Skeletal muscle satellite cell (primary cell): ENCODE measurements around the gene KLHL29.

ENCODE experiments used
- H3K27me3 ChIP-seq: 2 replicates; pipeline ENCODE4 v1.7.0; 2013; ENCODE audit warnings: low read length; ENCODE audit not compliant: control insufficient read depth, insufficient read depth
- H3K36me3 ChIP-seq: 2 replicates; pipeline ENCODE4 v1.7.0; 2013; ENCODE audit warnings: mild to moderate bottlenecking, control low read depth, low read length; ENCODE audit not compliant: insufficient read depth
- H3K4me1 ChIP-seq: 2 replicates; pipeline ENCODE4 v1.7.0; 2013; ENCODE audit warnings: low read length; ENCODE audit not compliant: control insufficient read depth, insufficient read depth
- H3K4me2 ChIP-seq: 2 replicates; pipeline ENCODE4 v1.7.0; 2013; ENCODE audit warnings: mild to moderate bottlenecking, low read length
- H3K4me3 ChIP-seq: 2 replicates; pipeline ENCODE4 v1.7.0; 2013; ENCODE audit warnings: low read length
- H3K9ac ChIP-seq: 2 replicates; pipeline ENCODE4 v1.7.0; 2013; ENCODE audit warnings: mild to moderate bottlenecking, low read depth, low read length, moderate library complexity
- H3K9me3 ChIP-seq: replicated peaks from 2 replicates; pipeline ENCODE4 v1.7.0; 2013; ENCODE audit warnings: mild to moderate bottlenecking, control low read depth, low read length

KLHL29 gene

DNA sequence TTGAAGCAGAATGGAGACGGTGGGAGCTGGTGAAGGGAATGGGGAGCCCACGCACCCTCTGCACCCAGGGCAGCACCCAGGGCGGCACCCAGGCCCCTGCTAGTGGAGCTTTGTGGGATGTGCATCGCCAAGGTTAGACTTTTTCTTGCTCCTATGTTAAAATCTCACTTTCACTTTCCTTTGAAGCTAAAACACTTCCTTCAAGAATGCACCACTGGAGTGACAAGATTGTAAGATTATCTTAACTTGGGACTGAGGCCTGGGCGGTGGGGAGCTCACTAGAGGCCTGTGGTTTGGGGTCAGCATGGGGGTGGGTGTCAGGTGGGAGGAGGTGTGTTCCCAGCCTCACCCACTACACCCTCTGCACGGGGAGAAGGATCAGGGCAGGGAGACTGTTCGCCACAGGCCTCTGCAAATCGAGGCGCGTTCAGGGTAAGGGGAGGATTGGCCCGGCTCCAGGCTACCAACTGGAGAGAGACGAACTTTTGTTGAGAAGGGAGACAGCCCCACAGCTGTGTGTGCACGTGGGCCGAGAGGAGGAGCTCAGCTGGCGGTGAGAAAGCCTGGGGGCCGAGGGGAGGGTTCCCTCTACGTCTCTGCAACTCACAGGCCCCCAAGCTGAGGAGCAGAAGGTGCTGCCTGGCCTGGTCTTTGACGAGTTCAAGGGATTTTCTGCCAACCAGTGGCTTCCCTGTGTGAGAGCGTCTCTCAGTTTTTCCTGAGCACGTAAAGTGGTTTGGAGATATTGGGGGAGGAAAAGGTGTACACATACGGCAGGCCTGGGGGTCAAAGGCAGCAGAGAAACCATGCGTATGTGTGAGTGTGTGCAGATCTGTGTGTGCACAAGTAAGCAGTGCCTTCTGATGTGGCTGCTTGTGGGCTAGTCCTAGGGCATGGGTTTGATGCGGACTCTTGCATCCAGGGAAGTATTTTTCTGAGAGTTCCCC is 147.7 kb downstream of the KLHL29 start:
- Histone ChIP-seq H3K4me1 (no peaks in the 10 kb centered on the region), H3K9ac (no peak overlapping the region), H3K4me2 (no peak overlapping the region), H3K9me3 (no peaks in the 10 kb centered on the region), H3K4me3 (no peak overlapping the region), H3K36me3 (no peaks in the 10 kb centered on the region), H3K27me3 (no peaks in the 10 kb centered on the region)

DNA sequence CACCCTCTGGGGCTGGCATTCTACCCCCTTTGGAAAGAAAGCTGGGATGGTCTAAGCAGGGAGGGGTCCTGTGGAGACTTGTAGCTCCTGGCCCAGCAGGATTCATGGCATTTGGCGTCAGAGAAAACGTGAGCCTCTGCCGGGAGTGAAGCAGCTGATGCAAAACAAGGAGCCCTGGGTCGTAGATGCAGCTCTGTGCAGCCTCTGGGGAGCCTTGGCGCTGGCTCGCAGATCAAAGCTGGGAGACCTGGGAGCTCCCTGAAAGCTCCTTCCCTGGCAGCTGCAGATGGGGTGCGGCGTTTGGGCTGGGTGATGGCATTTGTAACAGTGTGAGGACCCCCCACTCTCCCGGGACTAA is 148.3 kb downstream of the KLHL29 start:
- H3K4me3 ChIP-seq, result no peak overlapping the region
- H3K4me1 ChIP-seq, result no peaks in the 10 kb centered on the region
- no peak overlapping the region for H3K9ac ChIP-seq
- H3K27me3 ChIP-seq, result no peaks in the 10 kb centered on the region
- no peak overlapping the region for H3K4me2 ChIP-seq
- no peaks in the 10 kb centered on the region for H3K36me3 ChIP-seq
- H3K9me3 ChIP-seq, result no peaks in the 10 kb centered on the region

DNA sequence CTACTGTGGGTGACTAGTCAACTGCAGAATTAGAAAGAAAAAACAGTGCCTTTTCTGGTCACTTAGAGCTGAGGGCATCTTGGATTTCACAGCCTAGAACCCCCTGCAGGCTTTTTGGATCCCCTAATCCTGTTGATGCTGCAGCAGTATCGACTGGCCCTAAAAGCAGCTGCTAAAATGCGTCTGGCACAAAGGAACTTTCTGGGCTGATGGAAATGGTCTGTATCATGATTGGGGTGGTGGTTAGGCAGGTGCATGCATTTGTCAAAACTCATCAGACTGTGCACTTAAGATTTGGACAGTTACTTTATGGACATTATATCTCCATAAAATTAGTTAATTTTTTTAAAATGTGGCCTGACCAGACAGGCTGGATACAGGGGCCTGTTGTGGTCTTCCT is 149.8 kb downstream of the KLHL29 start:
- no peaks in the 10 kb centered on the region for H3K9me3 ChIP-seq
- H3K4me3 ChIP-seq, result no peak overlapping the region
- no peak overlapping the region for H3K9ac ChIP-seq
- no peaks in the 10 kb centered on the region for H3K4me1 ChIP-seq
- H3K27me3 ChIP-seq, result no peaks in the 10 kb centered on the region
- H3K36me3 ChIP-seq, result no peaks in the 10 kb centered on the region
- H3K4me2 ChIP-seq, result no peak overlapping the region

DNA sequence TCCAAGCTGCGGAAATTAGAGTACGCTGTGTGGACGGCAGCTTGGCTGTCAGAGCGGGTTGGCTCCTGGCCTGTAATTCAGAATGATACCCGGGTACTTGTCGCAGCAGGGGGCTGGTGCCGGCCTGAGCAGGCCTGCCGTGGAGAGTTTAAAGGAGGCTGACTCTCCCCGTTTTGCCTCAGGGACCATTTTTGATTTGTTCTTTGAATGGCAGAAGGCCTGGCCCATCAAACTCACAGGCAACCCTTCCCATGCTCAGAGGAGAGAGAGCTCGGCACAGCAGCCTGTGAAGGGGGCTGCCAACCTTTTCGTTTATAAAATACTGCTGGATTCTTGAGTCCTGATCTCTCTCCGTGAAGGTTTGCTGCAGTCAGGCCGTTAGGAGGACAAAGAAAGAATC is 151.3 kb downstream of the KLHL29 start:
- H3K4me2 ChIP-seq, result no peak overlapping the region
- no peak overlapping the region for H3K4me3 ChIP-seq
- peaks cover 3% of the 10 kb centered on the region for H3K4me1 ChIP-seq
- no peaks in the 10 kb centered on the region for H3K27me3 ChIP-seq
- no peak overlapping the region for H3K9ac ChIP-seq
- no peaks in the 10 kb centered on the region for H3K36me3 ChIP-seq
- H3K9me3 ChIP-seq, result no peaks in the 10 kb centered on the region

DNA sequence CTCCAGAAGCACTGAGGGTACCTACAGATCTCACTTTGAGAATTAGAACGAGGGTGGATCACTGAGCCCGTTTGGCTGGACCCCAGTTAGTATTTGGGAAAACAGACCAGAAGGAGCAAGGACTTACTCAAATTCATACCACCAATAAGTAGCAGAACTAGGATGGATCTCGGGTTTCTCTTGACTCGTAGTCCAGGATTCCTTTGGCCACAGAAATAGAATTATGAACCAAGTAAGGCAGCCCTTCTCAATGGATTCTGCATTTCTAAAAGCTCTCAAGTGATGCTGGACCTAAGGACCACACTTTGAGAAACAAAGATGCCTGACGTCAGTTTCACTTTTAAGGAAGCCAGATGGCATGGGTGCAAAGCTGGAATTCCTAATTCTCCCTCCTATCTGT is 153.0 kb downstream of the KLHL29 start:
- H3K36me3 ChIP-seq, result no peaks in the 10 kb centered on the region
- H3K4me2 ChIP-seq, result no peak overlapping the region
- no peak overlapping the region for H3K4me3 ChIP-seq
- H3K9me3 ChIP-seq, result no peaks in the 10 kb centered on the region
- peaks cover 15% of the 10 kb centered on the region for H3K4me1 ChIP-seq
- H3K27me3 ChIP-seq, result no peaks in the 10 kb centered on the region
- H3K9ac ChIP-seq, result no peak overlapping the region

DNA sequence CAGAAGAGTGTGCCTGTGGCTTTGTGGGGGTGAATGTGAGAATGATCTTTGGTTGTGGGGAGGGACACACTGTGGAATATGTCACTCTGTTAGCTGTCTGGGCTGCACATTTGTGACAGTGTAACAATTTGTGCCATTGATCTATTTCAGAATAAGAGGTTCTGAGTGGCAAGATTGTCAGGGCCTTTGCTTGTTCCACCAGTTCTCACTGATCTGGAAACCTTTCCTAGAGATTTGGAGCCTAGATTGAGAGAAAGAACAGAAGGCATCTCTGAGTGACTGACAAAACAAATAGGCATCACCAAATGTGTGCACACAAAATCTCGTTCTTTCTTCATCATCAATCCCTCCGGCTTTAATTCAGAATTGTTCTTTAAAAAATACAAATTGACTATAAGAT is 153.6 kb downstream of the KLHL29 start:
- Histone ChIP-seq H3K4me2 (no peak overlapping the region), H3K9ac (no peak overlapping the region), H3K27me3 (no peaks in the 10 kb centered on the region), H3K9me3 (no peaks in the 10 kb centered on the region), H3K4me3 (no peak overlapping the region), H3K4me1 (peaks cover 15% of the 10 kb centered on the region), H3K36me3 (no peaks in the 10 kb centered on the region)

DNA sequence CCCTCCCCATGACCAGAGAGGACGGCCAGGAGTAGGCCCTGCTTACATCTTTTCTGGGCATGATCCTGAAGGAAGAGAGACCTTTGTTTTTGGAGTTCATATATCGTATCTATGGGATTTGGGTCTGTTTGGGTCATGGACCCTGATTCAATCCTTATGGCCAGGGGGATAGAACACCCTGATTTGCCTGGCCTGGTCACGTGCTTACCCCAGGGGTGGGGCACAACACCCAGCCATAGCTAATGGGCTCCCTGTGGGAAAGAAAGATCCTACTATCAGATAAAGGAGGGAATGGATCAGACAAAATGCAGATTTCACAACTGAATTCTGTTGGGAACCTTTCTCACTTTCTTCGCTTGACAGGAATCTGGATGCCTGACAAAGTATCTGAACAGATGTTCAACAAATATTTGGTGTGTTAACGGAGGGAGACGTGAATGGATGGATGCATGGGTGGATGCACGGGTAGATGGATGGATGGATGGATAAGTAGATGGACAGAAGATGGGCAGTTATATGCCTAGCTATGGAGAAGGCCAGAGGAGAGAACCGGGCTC is 155.9 kb downstream of the KLHL29 start:
- no peak overlapping the region for H3K4me2 ChIP-seq
- no peaks in the 10 kb centered on the region for H3K27me3 ChIP-seq
- peaks cover 27% of the 10 kb centered on the region for H3K4me1 ChIP-seq
- no peaks in the 10 kb centered on the region for H3K36me3 ChIP-seq
- no peak overlapping the region for H3K9ac ChIP-seq
- no peaks in the 10 kb centered on the region for H3K9me3 ChIP-seq
- no peak overlapping the region for H3K4me3 ChIP-seq

DNA sequence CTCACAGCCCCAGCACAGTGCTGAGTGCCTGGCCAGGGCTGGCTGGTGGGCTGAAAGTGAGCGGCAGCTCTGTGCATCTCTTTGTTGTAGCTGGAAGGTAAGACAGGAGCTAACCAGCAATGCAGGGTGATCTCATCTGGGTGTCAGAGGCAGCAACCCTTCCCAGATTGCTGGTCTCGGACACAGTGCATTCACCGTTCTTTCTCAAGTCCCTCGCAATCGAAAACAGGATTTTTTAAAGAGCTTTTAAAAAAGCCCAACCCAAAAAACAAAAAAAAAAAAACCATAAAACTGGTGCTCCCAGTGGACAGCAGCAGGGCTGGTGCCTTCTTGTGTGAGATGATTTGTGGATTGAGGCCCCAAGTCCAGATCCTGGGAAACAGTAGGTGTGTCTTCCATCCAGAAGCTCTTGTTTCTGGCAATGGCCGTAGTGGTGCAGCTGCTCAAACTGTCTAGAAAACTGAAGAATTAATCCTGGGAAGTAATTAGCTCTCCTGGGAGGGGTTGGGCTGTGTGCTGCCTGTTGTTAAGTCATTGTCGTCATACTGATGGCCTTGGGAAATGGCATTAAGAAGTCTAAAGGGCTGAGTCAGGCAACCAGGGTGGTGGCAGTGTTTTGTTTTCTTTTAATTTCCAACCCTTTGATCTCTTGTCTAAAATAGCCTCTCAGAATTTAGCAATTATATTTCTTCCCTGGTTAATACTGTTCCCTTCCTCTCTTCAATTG is 156.7 kb downstream of the KLHL29 start:
- Histone ChIP-seq H3K4me3 (no peak overlapping the region), H3K4me1 (peaks cover 31% of the 10 kb centered on the region), H3K4me2 (no peak overlapping the region), H3K9me3 (no peaks in the 10 kb centered on the region), H3K27me3 (no peaks in the 10 kb centered on the region), H3K9ac (no peak overlapping the region), H3K36me3 (no peaks in the 10 kb centered on the region)

DNA sequence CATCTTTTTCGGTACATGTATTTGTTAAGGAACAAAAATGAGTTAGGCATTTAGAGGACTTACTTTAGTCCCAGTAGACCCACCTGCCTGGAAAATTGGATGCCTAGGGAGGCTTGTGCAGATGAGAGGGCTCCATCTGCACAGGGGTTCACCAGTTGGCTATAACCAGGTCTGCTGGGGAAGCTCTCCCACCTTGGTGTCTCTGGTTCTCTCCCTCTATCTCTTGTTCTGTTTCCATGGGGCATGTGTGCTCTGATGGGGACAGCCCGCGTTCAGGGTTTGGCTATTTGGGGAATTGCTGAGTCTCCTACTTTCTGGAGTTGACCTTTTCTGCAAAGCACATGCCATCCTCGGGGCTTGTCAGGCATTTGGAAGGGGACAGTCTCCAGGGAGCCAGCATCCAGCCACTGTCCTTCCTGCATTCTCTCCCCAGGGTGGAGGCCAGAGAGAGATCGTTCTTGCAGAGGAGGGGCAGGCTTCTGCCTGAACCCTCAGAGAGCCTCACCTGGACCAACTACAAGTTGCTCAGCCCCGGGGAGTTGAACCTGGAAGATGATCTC is 157.3 kb downstream of the KLHL29 start:
- Histone ChIP-seq H3K4me3 (no peak overlapping the region), H3K9ac (no peak overlapping the region), H3K36me3 (no peaks in the 10 kb centered on the region), H3K4me1 (peaks cover 31% of the 10 kb centered on the region), H3K4me2 (no peak overlapping the region), H3K9me3 (no peaks in the 10 kb centered on the region), H3K27me3 (no peaks in the 10 kb centered on the region)

DNA sequence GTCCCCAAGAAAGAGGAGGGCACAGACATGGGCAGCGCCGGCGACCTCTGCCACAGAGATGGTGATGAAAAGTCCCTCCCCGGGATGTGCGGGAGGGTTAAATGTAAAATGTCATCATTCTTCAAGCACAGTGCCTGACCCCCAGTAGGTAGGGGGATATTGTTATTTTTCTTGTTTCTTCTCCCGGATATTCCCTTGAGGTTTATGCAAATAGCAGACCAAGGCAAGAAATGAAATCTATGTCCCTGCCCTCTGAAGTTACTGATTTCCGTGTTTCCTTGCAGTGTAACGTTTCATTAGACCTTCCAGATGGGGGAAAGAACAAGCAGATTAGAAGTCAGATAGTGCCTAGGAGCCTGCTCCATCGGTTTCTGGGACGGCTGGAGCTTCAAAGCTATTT is 158.3 kb downstream of the KLHL29 start:
- Histone ChIP-seq H3K4me3 (no peak overlapping the region), H3K27me3 (no peaks in the 10 kb centered on the region), H3K4me1 (peaks cover 31% of the 10 kb centered on the region), H3K9ac (no peak overlapping the region), H3K4me2 (no peak overlapping the region), H3K9me3 (no peaks in the 10 kb centered on the region), H3K36me3 (no peaks in the 10 kb centered on the region)

DNA sequence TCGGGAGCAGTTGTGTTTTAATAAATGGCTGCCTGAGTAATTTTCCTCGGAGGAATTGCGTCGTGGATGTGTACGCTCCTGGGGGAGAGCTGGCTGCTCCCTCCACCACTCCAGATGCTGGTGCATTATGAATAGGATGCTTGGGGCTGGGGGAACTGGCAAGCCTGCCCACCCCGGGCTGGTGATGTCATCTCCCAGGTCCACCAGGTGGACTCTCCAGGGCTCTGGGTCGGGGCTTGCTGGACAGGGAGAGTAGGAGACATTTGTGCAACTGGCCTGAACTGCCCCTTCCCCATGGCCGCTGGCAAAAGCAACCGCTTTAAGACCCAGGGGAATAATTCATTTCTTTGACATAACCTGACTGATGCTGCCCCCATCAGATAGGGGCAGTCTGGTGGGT is 158.7 kb downstream of the KLHL29 start:
- peaks cover 31% of the 10 kb centered on the region for H3K4me1 ChIP-seq
- H3K36me3 ChIP-seq, result no peaks in the 10 kb centered on the region
- H3K9me3 ChIP-seq, result no peaks in the 10 kb centered on the region
- no peak overlapping the region for H3K9ac ChIP-seq
- H3K4me3 ChIP-seq, result no peak overlapping the region
- H3K4me2 ChIP-seq, result no peak overlapping the region
- H3K27me3 ChIP-seq, result no peaks in the 10 kb centered on the region
